Smooth muscle cell of the pulmonary artery (primary cell): ENCODE results near the gene SLC9A3. TPM values are rescaled to one million over a fixed set of nuclear protein-coding genes. Genes with fewer than 3 reads are reported as not detected.

ENCODE experiments used
- total RNA-seq: library from RNA; depleted of rRNA; stranded (reverse); fragments of >200 nt; gene quantifications from 2 replicates; pipeline ENCODE4 v1.2.3, GENCODE V29; 2014

SLC9A3 gene
- total RNA-seq = 0.78 and 0.86 TPM in 2 replicates

GRCh38 chr5:524234-524972 is at the start of gene SLC9A3:
TSS of gene SLC9A3 (minus strand) at chr5:524449.

GRCh38 chr5:442335-443238 is 81.7 kb downstream of the SLC9A3 start, which contains the start of gene EXOC3:
TSS of gene EXOC3 (plus strand) at chr5:443176. CDS start at chr5:446206, 3,030 bp downstream.

Other genes starting within 250 kb of the SLC9A3 start
- gene AHRR, start 202.7 kb downstream of the SLC9A3 start, total RNA-seq = 18.0 and 45.2 TPM in 2 replicates
- gene EXOC3, start 81.3 kb downstream of the SLC9A3 start, total RNA-seq = 52.8 and 56.6 TPM in 2 replicates
- gene CEP72, start 87.9 kb upstream of the SLC9A3 start, total RNA-seq = 2.3 and 3.0 TPM in 2 replicates
- gene TPPP, start 168.9 kb upstream of the SLC9A3 start, total RNA-seq = 0.33 and 0.43 TPM in 2 replicates